HT1080 (cell line): ENCODE measurements around the gene ARHGAP36. TPM values are rescaled to one million over a fixed set of nuclear protein-coding genes. Genes with fewer than 3 reads are reported as not detected.

ENCODE experiments used
- DNase-seq: peaks from one replicate; pipeline ENCODE4 v3.0.0-alpha.2; 2015; ENCODE audit warnings: low read depth
- polyA plus RNA-seq, 2 experiments: library from polyadenylated mRNA; depleted of rRNA; stranded (reverse); fragments of >200 nt; gene quantifications; 2 replicates each; pipeline ENCODE4 v1.2.3, GENCODE V29; 2015
- total RNA-seq: library from RNA; depleted of rRNA; stranded (reverse); fragments of >200 nt; shearing (Covaris generic); gene quantifications from 2 replicates; pipeline ENCODE4 v1.2.3, GENCODE V29; 2014; rRNA removed

ARHGAP36 gene, protein sequence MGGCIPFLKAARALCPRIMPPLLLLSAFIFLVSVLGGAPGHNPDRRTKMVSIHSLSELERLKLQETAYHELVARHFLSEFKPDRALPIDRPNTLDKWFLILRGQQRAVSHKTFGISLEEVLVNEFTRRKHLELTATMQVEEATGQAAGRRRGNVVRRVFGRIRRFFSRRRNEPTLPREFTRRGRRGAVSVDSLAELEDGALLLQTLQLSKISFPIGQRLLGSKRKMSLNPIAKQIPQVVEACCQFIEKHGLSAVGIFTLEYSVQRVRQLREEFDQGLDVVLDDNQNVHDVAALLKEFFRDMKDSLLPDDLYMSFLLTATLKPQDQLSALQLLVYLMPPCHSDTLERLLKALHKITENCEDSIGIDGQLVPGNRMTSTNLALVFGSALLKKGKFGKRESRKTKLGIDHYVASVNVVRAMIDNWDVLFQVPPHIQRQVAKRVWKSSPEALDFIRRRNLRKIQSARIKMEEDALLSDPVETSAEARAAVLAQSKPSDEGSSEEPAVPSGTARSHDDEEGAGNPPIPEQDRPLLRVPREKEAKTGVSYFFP
- total RNA-seq = not detected in 2 replicates
- 0.15 TPM in 1 of 2 replicates, not detected in the other for polyA plus RNA-seq (2015; cell fraction: cytosol; rRNA removed)
- 0.22 and 0.50 TPM in 2 replicates for polyA plus RNA-seq (2015; cell fraction: nucleus; rRNA removed)

DNA sequence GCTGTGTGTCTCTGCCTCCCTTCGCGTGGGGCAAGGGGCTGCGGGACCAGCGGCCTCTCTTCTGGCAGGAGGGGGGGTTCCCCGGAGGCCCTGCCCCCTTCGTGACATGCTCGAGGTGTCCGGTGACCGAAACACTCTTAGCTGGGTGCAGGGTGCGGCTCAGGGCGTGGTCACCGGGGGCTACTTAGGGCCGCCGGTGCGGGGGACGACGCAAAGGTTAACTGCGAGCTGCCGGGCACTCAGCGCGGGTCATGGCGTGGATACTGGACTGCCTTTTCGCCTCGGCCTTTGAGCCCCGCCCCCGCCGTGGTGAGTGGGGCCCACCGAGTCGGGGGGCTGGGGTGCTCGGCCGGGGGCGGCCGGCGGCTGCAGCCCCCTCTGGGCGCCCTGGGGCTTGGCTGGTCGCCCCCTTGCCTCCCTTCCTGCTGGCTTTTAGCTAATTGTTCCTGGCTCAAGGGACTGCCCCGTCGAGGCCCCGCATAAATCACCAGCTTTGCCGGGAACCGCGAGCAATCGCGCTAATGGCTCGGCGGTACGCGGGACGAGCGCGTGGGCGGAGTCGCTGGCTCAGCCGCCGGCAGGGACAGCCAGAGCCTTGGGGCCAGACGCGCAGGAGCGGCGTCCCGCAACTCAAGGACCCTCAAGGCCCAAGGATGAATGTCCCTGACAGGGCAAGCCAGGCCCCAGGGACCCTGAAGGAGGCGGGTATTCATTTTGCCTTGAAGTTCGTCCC is at the start of gene ARHGAP36:
Gene ARHGAP36 (plus strand): TSS at position 211 of the 733 bp plus-strand sequence. CDS start 23,320 bp downstream, outside the sequence.
- no peak for DNase-seq

DNA sequence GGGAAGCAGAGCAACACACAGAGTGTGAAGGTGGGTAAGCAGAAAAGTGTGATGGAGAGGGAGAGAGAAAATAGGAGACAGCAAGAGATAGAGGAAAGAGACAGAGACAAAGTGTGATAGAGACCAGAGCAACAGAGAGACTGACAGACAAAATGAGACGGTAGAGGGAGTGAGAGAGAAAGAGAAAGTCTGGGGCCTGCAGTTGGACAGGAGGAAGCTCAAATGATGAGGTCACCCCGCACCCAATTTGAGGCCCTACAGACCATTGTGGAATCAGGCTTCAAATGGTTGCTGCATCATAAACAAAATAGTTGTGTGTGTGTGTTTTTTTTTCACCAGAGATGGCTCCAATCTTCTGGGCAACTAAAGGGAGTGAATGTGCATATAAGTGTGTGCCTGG is 48.0 kb upstream of the ARHGAP36 start:
- DNase-seq = no peak

GRCh38 chrX:131025336-131025735 is 32.8 kb upstream of the ARHGAP36 start:
- DNase-seq = no peak

DNA sequence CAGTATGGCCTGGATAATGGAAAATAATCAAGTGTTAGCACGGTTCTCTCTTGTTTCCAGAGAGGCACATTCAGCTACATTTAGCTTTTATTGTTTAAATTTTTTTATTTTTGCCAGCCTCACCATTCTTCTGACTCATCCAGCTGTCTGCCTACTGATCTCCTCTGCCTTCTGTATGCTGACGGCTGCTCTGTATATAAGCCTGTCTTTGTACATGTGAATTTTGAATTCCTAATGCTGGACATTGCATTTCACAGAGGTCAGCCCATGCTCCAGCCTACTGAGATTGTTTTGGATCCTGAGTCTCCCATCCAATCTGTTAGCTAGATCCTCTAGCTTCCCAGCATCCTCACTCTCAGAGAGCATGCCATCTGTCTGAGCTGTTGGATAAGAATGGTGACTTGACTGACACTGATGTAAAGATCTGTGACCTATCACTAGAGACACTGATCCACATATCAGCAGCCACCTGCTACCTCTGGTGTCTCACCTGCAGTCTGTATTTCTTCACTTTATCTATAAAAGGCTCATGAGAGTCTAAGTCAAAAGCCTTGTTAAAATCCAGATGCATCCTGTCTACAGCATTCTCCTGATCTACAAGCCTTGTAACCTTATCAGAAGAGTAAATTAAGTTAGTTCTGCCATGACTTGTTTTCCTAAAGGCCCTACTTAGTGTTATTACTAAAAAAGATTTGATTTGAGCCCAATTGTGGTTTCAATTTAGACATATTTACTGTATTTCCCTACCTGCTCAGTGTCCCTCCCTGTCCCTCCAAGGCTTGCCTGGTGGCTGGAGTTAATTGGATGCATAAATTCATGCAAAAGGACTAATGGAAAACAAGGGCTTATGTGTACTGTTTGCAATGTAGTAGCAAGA is 25.6 kb upstream of the ARHGAP36 start:
- DNase-seq = no peak

DNA sequence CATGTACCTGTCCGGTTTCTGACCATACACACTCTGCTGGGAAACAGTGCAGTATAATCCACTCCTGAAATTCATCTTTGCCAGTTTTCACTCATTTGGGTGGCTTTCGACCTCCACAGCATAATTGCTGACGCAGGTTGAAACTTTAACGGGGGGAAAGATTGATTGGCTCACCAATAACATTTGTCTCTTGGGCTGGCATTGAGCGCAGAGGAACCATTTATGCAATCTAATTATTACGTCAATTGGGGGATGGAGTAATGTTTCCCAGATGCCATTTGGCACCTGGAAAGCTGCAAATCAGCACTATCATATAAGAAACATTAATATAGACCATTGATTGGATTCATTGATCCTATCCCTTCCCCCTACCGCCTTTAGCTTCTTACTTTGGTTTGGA is 24.1 kb upstream of the ARHGAP36 start:
- no peak for DNase-seq

- no peak for DNase-seq
Observed at GRCh38 chrX:131040781-131041180, 17.4 kb upstream of the ARHGAP36 start.

DNA sequence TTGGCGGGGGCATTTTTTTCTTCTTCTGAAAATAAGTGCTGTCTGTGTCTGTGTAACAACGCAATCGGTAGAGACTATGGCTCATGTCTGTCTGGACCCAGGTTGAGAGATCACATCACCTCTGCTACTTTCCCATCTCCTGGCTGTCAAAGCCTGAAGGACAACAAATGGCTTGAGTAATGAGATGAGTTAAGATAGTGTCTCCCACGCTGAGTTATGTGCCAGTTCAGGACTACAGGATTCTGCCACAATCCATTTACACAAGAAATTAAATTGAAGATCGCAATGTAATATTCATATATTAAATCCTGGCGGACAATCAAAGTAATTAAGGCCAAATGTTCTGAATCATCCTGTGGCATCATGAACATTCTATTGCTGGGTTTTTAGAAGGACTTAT is 16.5 kb upstream of the ARHGAP36 start:
- DNase-seq = no peak

DNA sequence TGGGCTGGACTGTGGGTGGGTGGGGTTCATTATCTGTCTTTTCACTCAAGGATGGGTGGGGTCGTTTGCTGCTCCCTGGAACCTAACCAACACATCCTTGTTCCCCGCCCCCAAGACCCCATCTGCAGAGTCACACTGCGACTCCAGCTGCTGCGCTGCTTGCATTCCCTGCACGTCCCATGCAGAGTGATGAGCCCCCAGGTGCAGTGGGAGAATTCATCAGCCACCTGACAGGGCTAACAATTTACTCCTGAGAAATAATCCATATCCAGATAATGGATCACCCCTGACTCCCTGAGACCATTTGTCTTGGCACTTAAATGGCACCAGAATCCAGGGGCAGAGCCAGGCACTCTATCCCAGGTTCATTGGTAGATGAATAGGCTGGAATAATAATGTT is 12.4 kb upstream of the ARHGAP36 start:
- no peak for DNase-seq

DNA sequence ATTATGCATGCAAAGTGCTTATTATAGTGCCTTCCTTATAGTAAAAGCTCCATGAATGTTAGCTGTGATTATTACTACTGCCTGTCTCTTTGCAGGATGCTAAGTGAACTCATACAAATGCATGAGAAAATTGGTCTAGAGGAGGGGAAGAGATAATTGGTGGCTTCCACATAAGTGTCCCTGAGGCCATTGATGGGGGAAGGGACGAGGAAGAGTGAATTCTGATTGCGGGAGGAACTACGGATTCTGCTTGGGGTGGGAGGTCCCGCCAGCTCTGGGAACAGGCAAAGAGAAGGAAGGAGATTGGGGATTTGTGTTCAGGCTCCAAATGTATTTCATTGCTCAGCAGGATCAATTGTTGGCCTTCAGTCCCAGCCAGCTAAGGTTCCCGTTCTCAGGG is 11.6 kb upstream of the ARHGAP36 start:
- DNase-seq = no peak

DNA sequence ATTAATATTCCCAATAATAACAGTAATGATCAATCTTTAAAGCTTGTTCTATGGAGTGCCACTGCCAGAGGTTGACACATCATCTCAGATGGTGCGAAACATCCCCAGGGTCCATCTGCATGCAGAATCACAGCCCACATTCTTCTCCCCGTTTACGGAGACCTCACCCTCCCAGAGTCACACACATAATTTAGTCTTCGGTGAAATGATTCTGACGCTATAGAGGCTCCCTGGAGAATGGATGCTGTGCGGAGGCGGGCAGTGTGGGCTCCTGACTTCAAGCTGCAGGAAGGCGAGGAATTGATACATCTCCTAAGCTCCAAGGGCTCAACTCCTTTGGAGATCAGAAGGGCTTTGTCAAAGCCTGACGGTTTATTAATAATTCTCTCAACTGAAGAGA is 11.0 kb upstream of the ARHGAP36 start:
- no peak for DNase-seq

DNA sequence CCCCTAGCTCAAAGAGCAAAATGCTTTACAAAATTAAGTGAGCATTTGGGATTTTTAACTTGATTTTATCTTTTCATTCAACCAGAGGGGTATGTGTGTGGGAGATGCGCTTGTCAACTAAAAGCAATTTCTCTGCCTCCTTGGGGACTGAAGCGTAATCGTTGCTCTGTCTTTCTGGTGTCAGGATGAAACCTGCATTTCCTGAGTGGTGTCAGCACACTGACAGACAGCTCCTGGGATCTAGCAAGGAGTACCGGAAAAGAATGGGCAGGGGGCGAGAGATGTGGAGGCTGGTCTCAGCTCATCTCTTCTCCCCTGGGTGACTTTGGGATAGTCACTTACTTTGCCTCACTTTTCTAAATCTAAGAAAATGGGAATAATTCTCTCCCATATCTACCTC is 5.1 kb upstream of the ARHGAP36 start:
- DNase-seq = no peak

DNA sequence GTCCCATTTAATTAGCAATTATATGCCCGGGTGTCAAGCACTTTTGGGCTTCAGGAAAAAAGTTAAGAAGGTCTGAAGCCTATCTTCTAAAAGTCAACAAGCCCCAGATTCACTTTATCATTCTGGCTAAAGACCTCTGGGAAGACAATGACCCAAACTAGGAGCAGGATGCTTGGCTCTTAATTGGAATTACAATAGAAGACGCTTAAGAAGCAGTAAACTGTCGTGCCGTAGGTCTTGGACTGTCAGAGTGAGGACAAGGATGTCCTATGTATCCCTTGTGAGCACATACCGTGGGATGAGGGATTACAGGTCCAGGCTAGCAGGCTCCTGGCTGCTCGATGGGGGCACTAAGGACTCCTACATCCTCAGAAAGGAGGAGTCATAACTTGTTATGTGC is 3.2 kb upstream of the ARHGAP36 start:
- no peak for DNase-seq

GRCh38 chrX:131057706-131058105 is 440 bp upstream of the ARHGAP36 start:
- DNase-seq = no peak

DNA sequence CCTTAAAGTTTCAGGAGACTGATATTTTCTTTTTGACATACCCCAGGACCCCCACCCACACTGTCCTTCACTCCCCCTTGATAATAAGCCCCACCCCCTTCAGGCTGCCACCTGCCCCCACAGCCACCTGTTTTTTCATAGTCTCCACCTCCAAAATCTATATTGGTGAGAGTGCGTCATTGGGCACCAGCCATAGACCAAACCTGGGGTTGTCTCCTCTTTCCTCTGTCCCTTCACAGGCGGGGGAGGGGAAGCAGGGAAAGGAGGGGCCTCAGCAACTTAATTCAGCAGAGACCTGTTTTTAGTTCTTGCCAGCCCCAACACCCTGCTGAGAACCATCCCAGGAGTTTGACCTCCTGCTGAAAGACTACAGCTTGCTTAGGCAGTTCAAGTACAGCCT is 1.1 kb downstream of the ARHGAP36 start:
- no peak for DNase-seq

GRCh38 chrX:131060147-131060546 is 2.0 kb downstream of the ARHGAP36 start:
- no peak for DNase-seq

DNA sequence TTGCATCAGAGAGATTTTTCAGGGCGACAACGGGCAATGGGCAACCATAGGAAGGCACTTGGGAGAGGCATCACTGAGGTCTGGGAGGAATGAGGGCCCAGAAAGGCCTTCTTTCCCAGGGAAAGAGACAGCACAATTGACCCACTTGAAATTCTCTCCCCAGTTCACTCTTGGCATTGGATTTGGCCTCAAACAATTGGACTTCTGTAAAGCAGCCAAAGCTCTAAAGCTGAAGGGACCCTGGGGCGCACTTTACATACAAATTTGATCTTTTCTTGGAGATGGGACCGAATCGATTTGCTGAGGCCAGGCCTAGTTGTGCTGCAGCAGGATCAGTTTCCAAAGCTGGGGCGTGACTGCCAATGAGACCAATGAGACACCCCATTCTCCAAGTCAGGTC is 3.2 kb downstream of the ARHGAP36 start:
- no peak for DNase-seq

GRCh38 chrX:131063613-131064012 is 5.5 kb downstream of the ARHGAP36 start:
- no peak for DNase-seq

DNA sequence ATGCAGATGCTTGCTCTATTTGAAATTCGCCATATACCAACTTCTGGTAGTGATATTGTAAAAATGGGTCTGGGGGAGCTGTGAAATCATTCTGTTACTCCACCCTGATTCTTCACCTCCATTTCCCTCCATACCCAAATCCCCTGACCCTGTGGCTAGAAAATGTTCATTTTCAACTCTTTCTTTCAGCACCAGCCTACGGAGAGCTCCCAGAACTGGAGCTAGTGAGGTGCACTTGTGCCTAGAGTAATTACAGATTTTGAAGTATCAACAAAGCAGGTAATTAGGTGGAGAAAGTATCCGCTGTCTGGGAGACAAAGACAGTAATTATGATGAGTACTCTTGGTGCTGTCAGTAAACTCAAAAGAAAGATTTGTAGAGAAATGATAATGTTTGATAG is 8.1 kb downstream of the ARHGAP36 start:
- DNase-seq = no peak

GRCh38 chrX:131067216-131067615 is 9.1 kb downstream of the ARHGAP36 start:
- DNase-seq = no peak

- DNase-seq = no peak
Observed at GRCh38 chrX:131067846-131068745, 9.9 kb downstream of the ARHGAP36 start.
